Astrocyte (in vitro differentiated cells and primary cell): Measurements from ENCODE around the gene EGLN3. TPM values are rescaled to one million over a fixed set of nuclear protein-coding genes. Genes with fewer than 3 reads are reported as not detected.

Experiments used
- DNase-seq: peaks from one replicate; pipeline ENCODE4 v3.0.0-alpha.2; 2010; ENCODE audit warnings: low read depth
- FAIRE-seq: peaks from 2 replicates; lab custom pipeline; 2011; peaks lifted over from hg19 to GRCh38; lab: Jason Lieb, UNC
- H2AFZ ChIP-seq: 2 replicates; pipeline ENCODE4 v1.6.0; 2012; ENCODE audit warnings: low read depth, low read length, inconsistent platforms
- H3K27ac ChIP-seq: 2 replicates; pipeline ENCODE4 v1.5.1; 2011; ENCODE audit warnings: low read depth, low read length, inconsistent platforms
- H3K27me3 ChIP-seq: 2 replicates; pipeline ENCODE4 v1.6.0; 2011; ENCODE audit warnings: low read length, inconsistent platforms; ENCODE audit not compliant: insufficient read depth
- H3K36me3 ChIP-seq: 2 replicates; pipeline ENCODE4 v1.5.1; 2011; ENCODE audit warnings: low read length, inconsistent platforms; ENCODE audit not compliant: insufficient read depth
- H3K4me1 ChIP-seq: 2 replicates; pipeline ENCODE4 v1.5.1; 2011; ENCODE audit warnings: low read length, inconsistent platforms; ENCODE audit not compliant: insufficient read depth
- H3K4me2 ChIP-seq: 2 replicates; pipeline ENCODE4 v1.6.0; 2012; ENCODE audit warnings: low read length, inconsistent platforms
- H3K4me3 ChIP-seq: 2 replicates; pipeline ENCODE4 v1.5.1; 2011; ENCODE audit warnings: low read depth, mild to moderate bottlenecking, low read length, inconsistent platforms; ENCODE audit not compliant: insufficient read depth
- H3K79me2 ChIP-seq: 2 replicates; pipeline ENCODE4 v1.6.0; 2012; ENCODE audit warnings: mild to moderate bottlenecking, low read length, inconsistent platforms; ENCODE audit not compliant: insufficient read depth
- H3K9ac ChIP-seq: 2 replicates; pipeline ENCODE4 v1.6.0; 2012; ENCODE audit warnings: mild to moderate bottlenecking, low read length, inconsistent platforms
- H3K9me3 ChIP-seq: 2 replicates; pipeline ENCODE4 v1.5.1; 2012; ENCODE audit warnings: low read depth, mild to moderate bottlenecking, low read length, inconsistent platforms; ENCODE audit not compliant: insufficient read depth
- H4K20me1 ChIP-seq: 2 replicates; pipeline ENCODE4 v1.6.0; 2012; ENCODE audit warnings: low read length, inconsistent platforms; ENCODE audit not compliant: insufficient read depth
- H3K27ac Mint-ChIP-seq: one replicate; pipeline ENCODE4 v1.8.0; 2021; ENCODE audit warnings: mild to moderate bottlenecking, mixed read lengths; ENCODE audit not compliant: unreplicated experiment
- H3K27me3 Mint-ChIP-seq: one replicate; pipeline ENCODE4 v1.8.0; 2021; ENCODE audit warnings: low read depth, mixed read lengths; ENCODE audit not compliant: unreplicated experiment
- H3K36me3 Mint-ChIP-seq: one replicate; pipeline ENCODE4 v1.8.0; 2021; ENCODE audit warnings: low read depth, mixed read lengths; ENCODE audit not compliant: unreplicated experiment
- H3K4me1 Mint-ChIP-seq: one replicate; pipeline ENCODE4 v1.8.0; 2021; ENCODE audit warnings: low read depth, mixed read lengths; ENCODE audit not compliant: unreplicated experiment
- H3K4me3 Mint-ChIP-seq: one replicate; pipeline ENCODE4 v1.8.0; 2021; ENCODE audit warnings: mild to moderate bottlenecking, moderate library complexity, mixed read lengths; ENCODE audit not compliant: unreplicated experiment
- H3K9me3 Mint-ChIP-seq: one replicate; pipeline ENCODE4 v1.8.0; 2021; ENCODE audit warnings: mild to moderate bottlenecking, mixed read lengths; ENCODE audit not compliant: unreplicated experiment
- EZH2 ChIP-seq: IDR thresholded peaks from 2 replicates; pipeline ENCODE4 v1.6.1; 2012; ENCODE audit warnings: mild to moderate bottlenecking, low read length, inconsistent platforms; ENCODE audit not compliant: insufficient read depth
- total RNA-seq: library from RNA; stranded (reverse); gene quantifications from 2 replicates; pipeline ENCODE4 v1.2.1, GENCODE V29; 2021
- TF ChIP-seq, protein P1 (sequence below): IDR thresholded peaks from 2 replicates; pipeline ENCODE4 v1.5.1; 2011; ENCODE audit warnings: low read depth, mild to moderate bottlenecking, inconsistent platforms, low read length, moderate library complexity; ENCODE audit not compliant: insufficient read depth

Gene EGLN3
- total RNA-seq, 1 donor from 2014 or later, result 13.3 TPM

DNA sequence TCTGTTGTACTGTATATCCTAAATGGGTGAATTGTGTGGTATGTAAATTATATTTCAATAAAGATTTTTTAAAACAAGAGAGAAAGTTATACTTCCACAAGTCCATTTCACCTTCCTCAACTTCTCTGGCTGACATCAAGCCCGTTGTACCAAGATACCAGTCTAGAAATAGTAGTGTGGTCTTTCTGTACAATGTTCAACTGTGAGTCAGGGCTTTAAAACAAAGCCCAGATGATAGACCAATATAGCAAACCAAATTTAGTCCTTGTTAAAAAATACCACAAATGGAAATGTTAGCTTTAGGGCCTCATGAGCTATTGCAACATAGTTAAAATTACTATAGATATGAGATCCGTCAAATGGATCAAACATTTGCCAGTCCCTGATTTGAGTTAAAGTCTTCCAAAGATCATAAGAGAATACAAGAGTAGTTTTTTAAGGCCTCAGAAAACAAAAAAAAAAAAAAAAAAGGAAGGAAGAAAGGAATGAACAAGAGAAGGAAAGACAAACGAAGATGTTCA lies 49.0 kb upstream of the EGLN3 start:
- no peak overlapping the region for H3K27ac Mint-ChIP-seq
- no peak overlapping the region for H3K4me2 ChIP-seq

DNA sequence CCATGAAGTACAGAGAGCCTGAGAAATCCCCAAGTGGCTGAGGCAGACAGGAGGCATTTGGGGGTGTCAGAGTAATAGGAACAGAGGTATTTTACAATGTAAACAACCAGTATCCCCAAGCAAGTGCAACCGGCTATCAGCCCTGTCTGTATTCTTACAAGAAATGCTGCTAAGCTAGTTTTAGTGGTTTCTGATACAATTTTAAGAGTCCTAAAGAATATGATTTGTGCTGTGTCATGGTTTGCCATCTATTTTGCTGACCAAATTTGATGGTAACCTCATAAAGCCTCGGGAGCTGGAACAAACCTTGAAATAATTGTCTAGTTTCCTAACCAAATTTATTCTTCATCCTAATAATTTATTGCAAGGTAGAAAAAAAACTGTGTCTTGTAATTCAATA lies 46.7 kb upstream of the EGLN3 start:
- Mint-ChIP-seq H3K36me3 (no peaks in the 10 kb centered on the region), H3K9me3 (no peaks in the 10 kb centered on the region), H3K4me1 (peaks cover 24% of the 10 kb centered on the region), H3K27me3 (no peaks in the 10 kb centered on the region), H3K27ac (no peak overlapping the region), H3K4me3 (no peak overlapping the region)
- no peak overlapping the region for H3K27ac ChIP-seq
- H3K4me3 ChIP-seq, result no peak overlapping the region
- no peak overlapping the region for H3K9ac ChIP-seq
- no peak for DNase-seq
- H3K4me2 ChIP-seq, result no peak overlapping the region
- H3K79me2 ChIP-seq, result no peaks in the 10 kb centered on the region
- no peak overlapping the region for H2AFZ ChIP-seq
- no peak for FAIRE-seq
- no peaks in the 10 kb centered on the region for H3K9me3 ChIP-seq
- H3K4me1 ChIP-seq, result no peaks in the 10 kb centered on the region
- no peaks in the 10 kb centered on the region for H3K36me3 ChIP-seq
- no peak for TF ChIP-seq EZH2
- TF ChIP-seq, protein P1, sequence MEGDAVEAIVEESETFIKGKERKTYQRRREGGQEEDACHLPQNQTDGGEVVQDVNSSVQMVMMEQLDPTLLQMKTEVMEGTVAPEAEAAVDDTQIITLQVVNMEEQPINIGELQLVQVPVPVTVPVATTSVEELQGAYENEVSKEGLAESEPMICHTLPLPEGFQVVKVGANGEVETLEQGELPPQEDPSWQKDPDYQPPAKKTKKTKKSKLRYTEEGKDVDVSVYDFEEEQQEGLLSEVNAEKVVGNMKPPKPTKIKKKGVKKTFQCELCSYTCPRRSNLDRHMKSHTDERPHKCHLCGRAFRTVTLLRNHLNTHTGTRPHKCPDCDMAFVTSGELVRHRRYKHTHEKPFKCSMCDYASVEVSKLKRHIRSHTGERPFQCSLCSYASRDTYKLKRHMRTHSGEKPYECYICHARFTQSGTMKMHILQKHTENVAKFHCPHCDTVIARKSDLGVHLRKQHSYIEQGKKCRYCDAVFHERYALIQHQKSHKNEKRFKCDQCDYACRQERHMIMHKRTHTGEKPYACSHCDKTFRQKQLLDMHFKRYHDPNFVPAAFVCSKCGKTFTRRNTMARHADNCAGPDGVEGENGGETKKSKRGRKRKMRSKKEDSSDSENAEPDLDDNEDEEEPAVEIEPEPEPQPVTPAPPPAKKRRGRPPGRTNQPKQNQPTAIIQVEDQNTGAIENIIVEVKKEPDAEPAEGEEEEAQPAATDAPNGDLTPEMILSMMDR, result no peak
- H4K20me1 ChIP-seq, result no peaks in the 10 kb centered on the region
- no peaks in the 10 kb centered on the region for H3K27me3 ChIP-seq

More for the DNA sequence above, 49.0 kb upstream of the EGLN3 start:
- H3K9me3 ChIP-seq, result no peaks in the 10 kb centered on the region
- no peak for FAIRE-seq
- no peaks in the 10 kb centered on the region for H3K36me3 ChIP-seq
- no peak overlapping the region for H2AFZ ChIP-seq
- no peak overlapping the region for H3K4me3 ChIP-seq
- no peaks in the 10 kb centered on the region for H3K79me2 ChIP-seq
- H3K27ac ChIP-seq, result no peak overlapping the region
- Mint-ChIP-seq H3K9me3 (no peaks in the 10 kb centered on the region), H3K4me3 (no peak overlapping the region), H3K4me1 (peaks cover 30% of the 10 kb centered on the region), H3K36me3 (no peaks in the 10 kb centered on the region), H3K27me3 (no peaks in the 10 kb centered on the region)
- H4K20me1 ChIP-seq, result no peaks in the 10 kb centered on the region
- H3K27me3 ChIP-seq, result no peaks in the 10 kb centered on the region
- H3K9ac ChIP-seq, result no peak overlapping the region
- TF ChIP-seq, protein P1, result no peak
- no peak for TF ChIP-seq EZH2
- no peaks in the 10 kb centered on the region for H3K4me1 ChIP-seq
- no peak for DNase-seq

DNA sequence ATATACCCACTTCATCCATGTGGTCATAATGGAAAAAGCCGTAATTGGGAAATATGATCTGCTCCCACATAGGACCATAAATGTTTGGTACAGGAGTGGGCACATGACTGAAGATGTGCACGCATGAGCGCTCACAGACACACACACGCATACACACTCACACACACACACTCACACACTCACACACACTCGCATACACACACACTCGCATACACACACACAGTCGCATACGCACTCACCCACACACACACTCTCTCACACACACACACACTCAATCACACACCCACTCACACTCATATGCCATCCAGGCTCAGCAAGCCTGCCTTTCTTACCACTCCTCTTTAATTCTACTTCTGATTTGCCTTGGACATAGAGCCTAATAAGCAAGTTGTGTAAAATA lies 45.6 kb upstream of the EGLN3 start:
- H3K27ac Mint-ChIP-seq, result no peak overlapping the region
- no peak overlapping the region for H3K9ac ChIP-seq
- H3K9me3 ChIP-seq, result no peaks in the 10 kb centered on the region
- H4K20me1 ChIP-seq, result no peaks in the 10 kb centered on the region
- no peaks in the 10 kb centered on the region for H3K27me3 Mint-ChIP-seq
- no peaks in the 10 kb centered on the region for H3K36me3 Mint-ChIP-seq
- H3K27me3 ChIP-seq, result no peaks in the 10 kb centered on the region
- no peaks in the 10 kb centered on the region for H3K79me2 ChIP-seq
- no peak overlapping the region for H3K4me3 ChIP-seq
- H3K4me1 ChIP-seq, result no peaks in the 10 kb centered on the region
- no peak overlapping the region for H3K4me2 ChIP-seq
- no peaks in the 10 kb centered on the region for H3K9me3 Mint-ChIP-seq
- H3K4me3 Mint-ChIP-seq, result no peak overlapping the region
- H3K27ac ChIP-seq, result no peak overlapping the region
- no peaks in the 10 kb centered on the region for H3K36me3 ChIP-seq
- no peak overlapping the region for H2AFZ ChIP-seq
- FAIRE-seq (no peak), DNase-seq (no peak)
- peaks cover 24% of the 10 kb centered on the region for H3K4me1 Mint-ChIP-seq
- no peak for TF ChIP-seq EZH2
- TF ChIP-seq, protein P1, result no peak
